WTC11 (cell line): ENCODE results near the gene GAS5.
A peak's percentile ranks its signal among the peaks of the same experiment; 100 is the strongest.

Experiments
- CTCF ChIP-seq: fragments of 200-600 bp; IDR thresholded peaks from 2 replicates; pipeline ENCODE4 v1.8.0; 2022; ENCODE audit warnings: antibody characterized with exemption
- TF ChIP-seq, protein P1 (sequence below): fragments of 250-450 bp; sonication (Bioruptor Pico); IDR thresholded peaks from 2 replicates; pipeline ENCODE4 v1.8.0; 2021; ENCODE audit warnings: mild to moderate bottlenecking

- TF ChIP-seq, protein P1, sequence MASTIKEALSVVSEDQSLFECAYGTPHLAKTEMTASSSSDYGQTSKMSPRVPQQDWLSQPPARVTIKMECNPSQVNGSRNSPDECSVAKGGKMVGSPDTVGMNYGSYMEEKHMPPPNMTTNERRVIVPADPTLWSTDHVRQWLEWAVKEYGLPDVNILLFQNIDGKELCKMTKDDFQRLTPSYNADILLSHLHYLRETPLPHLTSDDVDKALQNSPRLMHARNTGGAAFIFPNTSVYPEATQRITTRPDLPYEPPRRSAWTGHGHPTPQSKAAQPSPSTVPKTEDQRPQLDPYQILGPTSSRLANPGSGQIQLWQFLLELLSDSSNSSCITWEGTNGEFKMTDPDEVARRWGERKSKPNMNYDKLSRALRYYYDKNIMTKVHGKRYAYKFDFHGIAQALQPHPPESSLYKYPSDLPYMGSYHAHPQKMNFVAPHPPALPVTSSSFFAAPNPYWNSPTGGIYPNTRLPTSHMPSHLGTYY (CRISPR knock-in tag) = no peak
- TF ChIP-seq CTCF = peak; percentile 77
These were observed 46.6 kb upstream of the GAS5 start for GRCh38 chr1:173914366-173914871.
